Keratinocyte (primary cell): ENCODE measurements around the gene SAMD4A. TPM values are rescaled to one million over a fixed set of nuclear protein-coding genes. Genes with fewer than 3 reads are reported as not detected.

ENCODE experiments used
- DNase-seq: peaks from one replicate; pipeline ENCODE4 v3.0.0-alpha.2; 2011; ENCODE audit warnings: low read depth, missing footprints, low spot score
- FAIRE-seq: peaks from 2 replicates; lab custom pipeline; 2011; peaks lifted over from hg19 to GRCh38; lab: Jason Lieb, UNC
- H2AFZ ChIP-seq: 2 replicates; pipeline ENCODE4 v1.6.0; 2012; ENCODE audit warnings: low read length, control low read depth, inconsistent platforms; ENCODE audit not compliant: control insufficient read depth
- H3K27ac ChIP-seq: 2 replicates; pipeline ENCODE4 v1.5.1; 2011; ENCODE audit warnings: low read length; ENCODE audit not compliant: control insufficient read depth, insufficient read depth
- H3K27me3 ChIP-seq: 3 replicates; pipeline ENCODE4 v1.6.0; 2011; ENCODE audit warnings: low read length; ENCODE audit not compliant: control insufficient read depth, insufficient read depth; ENCODE audit errors: extremely low read depth
- H3K36me3 ChIP-seq, 2 experiments: 2 replicates in 1 of 2; 3 replicates in 1 of 2; pipeline ENCODE4 v1.5.1; 2011; ENCODE audit warnings: low read length in 2 of 2, mild to moderate bottlenecking in 1 of 2; ENCODE audit not compliant: control insufficient read depth in 2 of 2, insufficient read depth in 2 of 2; ENCODE audit errors: extremely low read depth in 1 of 2
- H3K4me1 ChIP-seq: 3 replicates; pipeline ENCODE4 v1.5.1; 2011; ENCODE audit warnings: low read length; ENCODE audit not compliant: control insufficient read depth, insufficient read depth; ENCODE audit errors: extremely low read depth
- H3K4me2 ChIP-seq: 3 replicates; pipeline ENCODE4 v1.6.0; 2011; ENCODE audit warnings: low read depth, low read length; ENCODE audit not compliant: control insufficient read depth, insufficient read depth; ENCODE audit errors: extremely low read depth
- H3K4me3 ChIP-seq, 3 experiments: fragments of 200-600 bp in 1 of 3; sonication (generic) in 1 of 3; 2 replicates in 2 of 3; 3 replicates in 1 of 3; pipeline ENCODE4 v1.5.1; 2011 to 2016; ENCODE audit warnings: low read length in 3 of 3, mild to moderate bottlenecking in 3 of 3, control low read depth in 2 of 3, inconsistent platforms in 1 of 3, low read depth in 1 of 3, mixed read lengths in 1 of 3, mixed run types in 1 of 3, moderate library complexity in 1 of 3; ENCODE audit not compliant: control insufficient read depth in 2 of 3, insufficient read depth in 2 of 3; ENCODE audit errors: extremely low read depth in 1 of 3
- H3K79me2 ChIP-seq: 2 replicates; pipeline ENCODE4 v1.6.0; 2012; ENCODE audit warnings: low read length; ENCODE audit not compliant: control insufficient read depth, insufficient read depth
- H3K9ac ChIP-seq: 3 replicates; pipeline ENCODE4 v1.6.0; 2011; ENCODE audit warnings: low read length; ENCODE audit not compliant: control insufficient read depth, insufficient read depth; ENCODE audit errors: extremely low read depth
- H3K9me1 ChIP-seq: 3 replicates; pipeline ENCODE4 v1.6.0; 2011; ENCODE audit warnings: low read length; ENCODE audit not compliant: control insufficient read depth, insufficient read depth; ENCODE audit errors: extremely low read depth
- H3K9me3 ChIP-seq: 2 replicates; pipeline ENCODE4 v1.5.1; 2012; ENCODE audit warnings: low read depth, low read length; ENCODE audit not compliant: control insufficient read depth
- H4K20me1 ChIP-seq: 3 replicates; pipeline ENCODE4 v1.6.0; 2011; ENCODE audit warnings: low read length; ENCODE audit not compliant: control insufficient read depth, insufficient read depth; ENCODE audit errors: extremely low read depth
- EZH2 ChIP-seq: IDR thresholded peaks from one replicate; pipeline ENCODE4 v1.6.1; 2012; ENCODE audit warnings: inconsistent platforms, mild to moderate bottlenecking, low read length, moderate library complexity
- dilution Hi-C: fragments of 300-500 bp; cut with MboI; formaldehyde crosslinking; loops from one replicate; pipeline ENCODE4 v1.7.0; 2020; ENCODE audit warnings: low sequenced_read_pairs; ENCODE audit not compliant: extremely low pct_ligation_motif_present
- polyA plus RNA-seq, 5 experiments: library from polyadenylated mRNA; depleted of rRNA in 3 of 5; stranded (reverse) in 3 of 5; stranded (forward) in 1 of 5; unstranded in 1 of 5; fragments of >200 nt; gene quantifications; 1 replicate in 1 of 5; 2 replicates in 3 of 5; 3 replicates in 1 of 5; pipeline versions ENCODE4 v1.2.1 to v1.2.3, GENCODE V29; 2011 to 2012; ENCODE audit warnings: missing spikeins in 2 of 5, low read depth in 1 of 5, low replicate concordance in 1 of 5
- TF ChIP-seq, protein P1 (sequence below), 3 experiments: IDR thresholded peaks in 1 of 3; conservative IDR thresholded peaks in 1 of 3; optimal IDR thresholded peaks in 1 of 3; 2 replicates in 2 of 3; 3 replicates in 1 of 3; pipeline versions ENCODE3 to v1.5.1; 2011; ENCODE audit warnings: low read length in 3 of 3, mild to moderate bottlenecking in 3 of 3, moderate library complexity in 2 of 3, control low read depth in 1 of 3, inconsistent platforms in 1 of 3; ENCODE audit not compliant: insufficient read depth in 2 of 3; ENCODE audit errors: extremely low read depth in 1 of 3

The SAMD4A gene
- polyA plus RNA-seq, 1 donor (not counting 4 experiments of a cell fraction or from before 2014, with no cell fraction given) = 16.2 TPM

DNA sequence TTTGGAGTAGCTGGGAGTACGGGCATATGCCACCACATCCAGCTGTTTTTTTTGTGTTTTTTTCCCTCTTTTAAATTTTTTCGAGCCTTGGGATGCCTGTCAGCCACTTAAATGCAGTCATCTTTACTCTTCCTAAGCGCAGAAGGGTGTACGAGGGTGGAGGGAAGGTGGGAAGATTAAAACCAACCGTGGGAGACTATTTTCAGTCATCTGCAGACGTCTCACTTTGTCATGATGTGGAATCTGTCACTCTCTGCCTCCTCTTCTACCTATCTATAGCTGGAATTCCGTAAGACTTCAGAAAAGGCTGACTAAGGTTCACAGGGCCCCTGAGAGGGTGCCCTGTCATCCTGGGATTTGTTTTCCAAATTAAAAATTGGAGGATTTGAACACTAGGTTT, 105.3 kb downstream of the SAMD4A start:
- no peaks in the 10 kb centered on the region for H3K27me3 ChIP-seq
- TF ChIP-seq, protein P1, sequence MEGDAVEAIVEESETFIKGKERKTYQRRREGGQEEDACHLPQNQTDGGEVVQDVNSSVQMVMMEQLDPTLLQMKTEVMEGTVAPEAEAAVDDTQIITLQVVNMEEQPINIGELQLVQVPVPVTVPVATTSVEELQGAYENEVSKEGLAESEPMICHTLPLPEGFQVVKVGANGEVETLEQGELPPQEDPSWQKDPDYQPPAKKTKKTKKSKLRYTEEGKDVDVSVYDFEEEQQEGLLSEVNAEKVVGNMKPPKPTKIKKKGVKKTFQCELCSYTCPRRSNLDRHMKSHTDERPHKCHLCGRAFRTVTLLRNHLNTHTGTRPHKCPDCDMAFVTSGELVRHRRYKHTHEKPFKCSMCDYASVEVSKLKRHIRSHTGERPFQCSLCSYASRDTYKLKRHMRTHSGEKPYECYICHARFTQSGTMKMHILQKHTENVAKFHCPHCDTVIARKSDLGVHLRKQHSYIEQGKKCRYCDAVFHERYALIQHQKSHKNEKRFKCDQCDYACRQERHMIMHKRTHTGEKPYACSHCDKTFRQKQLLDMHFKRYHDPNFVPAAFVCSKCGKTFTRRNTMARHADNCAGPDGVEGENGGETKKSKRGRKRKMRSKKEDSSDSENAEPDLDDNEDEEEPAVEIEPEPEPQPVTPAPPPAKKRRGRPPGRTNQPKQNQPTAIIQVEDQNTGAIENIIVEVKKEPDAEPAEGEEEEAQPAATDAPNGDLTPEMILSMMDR (optimal IDR thresholded peaks at IDR 0.05 in 1 of 3, IDR thresholded peaks at IDR 0.05 in 1 of 3, conservative IDR thresholded peaks at IDR 0.05 in 1 of 3; ENCODE audit: extremely low read depth in 1 of 3, insufficient read depth in 2 of 3, low read length in 3 of 3) = no peak
- no peak for TF ChIP-seq EZH2
- peaks cover 3 to 6% of the 10 kb centered on the region in 2 experiments for H3K36me3 ChIP-seq
- H2AFZ ChIP-seq = no peak overlapping the region
- dilution Hi-C loops = no loop called here
- peaks cover 3% of the 10 kb centered on the region for H3K9me1 ChIP-seq
- no peak overlapping the region for H3K27ac ChIP-seq
- no peak overlapping the region for H3K9ac ChIP-seq
- no peak for DNase-seq
- FAIRE-seq = no peak
- no peak overlapping the region for H3K4me2 ChIP-seq
- H3K9me3 ChIP-seq = no peaks in the 10 kb centered on the region
- H3K79me2 ChIP-seq = peaks cover 34% of the 10 kb centered on the region
- H3K4me3 ChIP-seq = no peak overlapping the region
- no peaks in the 10 kb centered on the region for H4K20me1 ChIP-seq
- peaks cover 38% of the 10 kb centered on the region for H3K4me1 ChIP-seq

DNA sequence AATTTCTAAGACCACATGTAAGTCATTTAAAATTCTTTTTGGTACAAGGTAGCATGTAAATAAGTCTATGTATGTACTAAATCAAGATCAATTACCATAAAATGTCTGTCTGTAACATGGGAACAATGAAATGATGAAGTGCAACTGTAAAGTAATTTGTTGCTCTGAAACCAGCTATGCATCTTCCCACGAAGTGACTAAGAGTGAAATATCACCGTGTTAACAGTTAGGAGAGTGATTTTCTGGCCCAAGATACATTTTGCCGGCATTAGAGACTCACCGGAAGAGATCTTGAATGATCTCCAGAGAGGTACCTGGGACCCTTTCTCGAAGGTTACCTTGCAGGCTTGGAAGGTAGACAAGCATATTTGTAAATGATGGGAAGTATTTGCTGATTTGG, 105.8 kb downstream of the SAMD4A start:
- FAIRE-seq (no peak), DNase-seq (no peak)
- TF ChIP-seq, protein P1 (optimal IDR thresholded peaks at IDR 0.05 in 1 of 3, IDR thresholded peaks at IDR 0.05 in 1 of 3, conservative IDR thresholded peaks at IDR 0.05 in 1 of 3; ENCODE audit: extremely low read depth in 1 of 3, insufficient read depth in 2 of 3, low read length in 3 of 3) = no peak
- no peak for TF ChIP-seq EZH2
- Histone ChIP-seq H3K4me3 (no peak overlapping the region), H3K4me1 (peaks cover 44% of the 10 kb centered on the region), H3K9me3 (no peaks in the 10 kb centered on the region), H3K27me3 (no peaks in the 10 kb centered on the region), H3K36me3 (peaks cover 3 to 6% of the 10 kb centered on the region in 2 experiments), H3K27ac (no peak overlapping the region), H3K4me2 (no peak overlapping the region), H4K20me1 (no peaks in the 10 kb centered on the region), H2AFZ (no peak overlapping the region), H3K79me2 (peaks cover 30% of the 10 kb centered on the region), H3K9me1 (peaks cover 3% of the 10 kb centered on the region), H3K9ac (no peak overlapping the region)
- dilution Hi-C loops = no loop called here
